Right lobe of liver (tissue), 4 donors: ENCODE measurements around the gene ASNS.
"Not testable (repeated sequence)": the region's sequence is repeated elsewhere in the genome, so short reads cannot be mapped to it uniquely, and the experiment has no call there.

Experiments used
- CTCF ChIP-seq, 4 donors: fragments of 200-600 bp in 3 of 4; fragments of 450-650 bp in 1 of 4; IDR thresholded peaks; one replicate each; pipeline versions ENCODE4 v1.5.1 to v1.8.0; 2016 to 2022; ENCODE audit warnings: antibody characterized with exemption in 4 of 4, mild to moderate bottlenecking in 2 of 4
- POLR2A ChIP-seq: fragments of 450-650 bp; IDR thresholded peaks from one replicate; pipeline ENCODE4 v1.6.1; 2017; ENCODE audit warnings: antibody characterized with exemption, mild to moderate bottlenecking
- donor health status: DM: no; HTN: no; CAD: no.
- donor health status: DM: no; HTN: no; CAD: no.
- donor health status: DM: no; HTN: yes; CAD: no.

- TF ChIP-seq CTCF (IDR thresholded peaks at IDR 0.05); POLR2A: not testable (repeated sequence)
Observed at GRCh38 chr7:97896893-97897292, 24.7 kb upstream of the ASNS start.
